Stomach (tissue), 4 donors: Measurements from ENCODE around the gene PPIC.

ENCODE experiments used
- CTCF ChIP-seq, 7 experiments: fragments of 450-650 bp in 4 of 7; fragments of 200-600 bp in 3 of 7; sonication (generic) in 3 of 7; IDR thresholded peaks; one replicate each; pipeline ENCODE4 v1.5.1; 2016 to 2019; ENCODE audit warnings: antibody characterized with exemption in 7 of 7, control low read depth in 2 of 7, mild to moderate bottlenecking in 1 of 7
- EP300 ChIP-seq: sonication (generic); formaldehyde crosslinking; IDR thresholded peaks from one replicate; pipeline ENCODE4 v1.6.1; 2017; ENCODE audit warnings: antibody characterized with exemption
- POLR2A ChIP-seq, 4 donors: fragments of 450-650 bp; IDR thresholded peaks; one replicate each; pipeline ENCODE4 v1.6.1; 2016; ENCODE audit warnings: antibody characterized with exemption in 4 of 4, control low read depth in 2 of 4, mild to moderate bottlenecking in 1 of 4, moderate library complexity in 1 of 4
- POLR2AphosphoS5 ChIP-seq, 3 donors: sonication (generic); formaldehyde crosslinking; IDR thresholded peaks; one replicate each; pipeline ENCODE4 v1.6.1; 2016; ENCODE audit warnings: antibody characterized with exemption in 3 of 3

GRCh38 chr5:122978644-122979297 is 57.8 kb downstream of the PPIC start:
- TF ChIP-seq POLR2A (IDR thresholded peaks at IDR 0.05) (no peak), POLR2AphosphoS5 (IDR thresholded peaks at IDR 0.05) (no peak), CTCF (IDR thresholded peaks at IDR 0.05) (no peak), EP300 (no peak)
